Panc1 (cell line): Measurements from ENCODE around the gene NRCAM. TPM values are rescaled to one million over a fixed set of nuclear protein-coding genes. Genes with fewer than 3 reads are reported as not detected.

Experiments
- ATAC-seq: fragments of 200-7000 bp; cut with Tn5 transposase; 2 replicates; pipeline ENCODE4 v1.9.1; 2020; ENCODE audit warnings: mild to moderate bottlenecking, moderate library complexity
- BruUV-seq: library from RNA; stranded (reverse); fragments of 400-500 nt; replicated peaks from 2 replicates; lab custom pipeline; 2021; lab: Mats Ljungman, UMichigan
- CTCF ChIA-PET: fragments of 300-600 bp; sonication (Branson Sonifier 250); formaldehyde crosslinking; loops from one replicate; lab custom pipeline; 2022; ENCODE audit warnings: antibody characterized with exemption; lab: Charles Lee
- POLR2A ChIA-PET: fragments of 300-600 bp; sonication (Branson Sonifier 250); formaldehyde crosslinking; loops from one replicate; lab custom pipeline; 2022; ENCODE audit warnings: antibody characterized with exemption; lab: Charles Lee
- DNase-seq: peaks from one replicate; pipeline ENCODE4 v3.0.0-alpha.2; 2010; ENCODE audit warnings: low read depth, low spot score
- H3K27ac ChIP-seq: 2 replicates; pipeline ENCODE4 v1.5.1; 2011; ENCODE audit warnings: mild to moderate bottlenecking, low read length, inconsistent platforms
- H3K27me3 ChIP-seq: fragments of 200-500 bp; sonication (Bioruptor generic); 2 replicates; pipeline ENCODE4 v1.6.0; 2014; ENCODE audit warnings: low read length, inconsistent platforms; ENCODE audit not compliant: control insufficient read depth, insufficient read depth
- H3K36me3 ChIP-seq: fragments of 200-500 bp; sonication (Bioruptor generic); 2 replicates; pipeline ENCODE4 v1.5.1; 2014; ENCODE audit warnings: inconsistent platforms, mild to moderate bottlenecking, low read length, moderate library complexity; ENCODE audit not compliant: control insufficient read depth, insufficient read depth
- H3K4me1 ChIP-seq: 2 replicates; pipeline ENCODE4 v1.5.1; 2011; ENCODE audit warnings: inconsistent platforms, mild to moderate bottlenecking, low read length, moderate library complexity; ENCODE audit not compliant: control insufficient read depth, insufficient read depth
- H3K4me3 ChIP-seq, 2 experiments: 2 replicates each; pipeline ENCODE4 v1.5.1; 2011 to 2012; ENCODE audit warnings: low read depth in 2 of 2, low read length in 2 of 2, mild to moderate bottlenecking in 2 of 2, inconsistent platforms in 1 of 2, moderate library complexity in 1 of 2
- H3K9me3 ChIP-seq: fragments of 200-500 bp; sonication (Bioruptor generic); 2 replicates; pipeline ENCODE4 v1.5.1; 2014; ENCODE audit warnings: low read depth, mild to moderate bottlenecking, inconsistent platforms, low read length, moderate library complexity; ENCODE audit not compliant: control insufficient read depth, insufficient read depth
- POLR2AphosphoS5 ChIP-seq: IDR thresholded peaks from 2 replicates; pipeline ENCODE4 v1.6.1; 2012; ENCODE audit warnings: mild to moderate bottlenecking, low read depth, low read length, moderate library complexity
- SIN3A ChIP-seq: IDR thresholded peaks from 2 replicates; pipeline ENCODE4 v1.6.1; 2012; ENCODE audit warnings: low read depth, mild to moderate bottlenecking, low read length, moderate library complexity, borderline replicate concordance; ENCODE audit not compliant: insufficient read depth
- TCF7L2 ChIP-seq: IDR thresholded peaks from 2 replicates; pipeline ENCODE4 v1.6.1; 2011; ENCODE audit warnings: mild to moderate bottlenecking, low read depth, low read length, inconsistent platforms
- in situ Hi-C: cut with HindIII; loops from 2 replicates; pipeline ENCODE4 v1.10.0; 2016; ENCODE audit warnings: low sequenced_read_pairs, low pct_unique_long_range_greater_than_20kb
- intact Hi-C: fragments of 100-400 bp; cut with micrococcal nuclease; formaldehyde crosslinking; loops from one replicate; pipeline ENCODE4 v1.10.0; 2022; ENCODE audit not compliant: unreplicated experiment
- total RNA-seq: library from RNA; stranded (reverse); gene quantifications from one replicate; pipeline ENCODE4 v1.2.1, GENCODE V29; 2021; ENCODE audit not compliant: unreplicated experiment
- TF ChIP-seq, protein P1 (sequence below), 2 experiments: IDR thresholded peaks; 2 replicates each; pipeline ENCODE4 v1.6.1; 2011 to 2012; ENCODE audit warnings: low read depth in 2 of 2, control low read depth in 1 of 2, low read length in 1 of 2, mild to moderate bottlenecking in 1 of 2, moderate library complexity in 1 of 2; ENCODE audit not compliant: insufficient read depth in 1 of 2
- TF ChIP-seq, protein P2 (sequence below): fragments of 450-650 bp; IDR thresholded peaks from 2 replicates; pipeline ENCODE4 v1.5.1; 2017; ENCODE audit warnings: mild to moderate bottlenecking

Gene NRCAM
- total RNA-seq, 1 experiment from 2014 or later = 0.21 TPM

DNA sequence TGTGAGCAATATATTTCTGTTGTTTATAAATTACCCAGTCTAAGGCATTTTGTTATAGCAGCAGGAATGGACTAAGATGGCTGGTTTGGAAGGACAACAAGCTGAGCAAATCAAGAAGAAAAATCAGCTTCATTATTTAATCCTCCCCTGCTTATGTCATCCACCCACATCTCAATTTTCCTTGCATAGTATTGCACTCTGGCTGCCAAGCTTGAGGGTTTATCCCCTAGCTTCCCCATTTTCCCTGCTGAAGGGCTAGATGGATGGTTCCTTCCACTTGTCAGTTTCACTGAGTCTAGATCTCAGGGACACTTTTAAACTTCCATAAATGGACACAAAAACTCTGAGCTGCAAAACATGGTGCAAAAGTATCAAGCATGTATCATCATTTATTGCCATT is 250.9 kb downstream of the NRCAM start:
- no peak for TF ChIP-seq SIN3A
- TF ChIP-seq, protein P1, sequence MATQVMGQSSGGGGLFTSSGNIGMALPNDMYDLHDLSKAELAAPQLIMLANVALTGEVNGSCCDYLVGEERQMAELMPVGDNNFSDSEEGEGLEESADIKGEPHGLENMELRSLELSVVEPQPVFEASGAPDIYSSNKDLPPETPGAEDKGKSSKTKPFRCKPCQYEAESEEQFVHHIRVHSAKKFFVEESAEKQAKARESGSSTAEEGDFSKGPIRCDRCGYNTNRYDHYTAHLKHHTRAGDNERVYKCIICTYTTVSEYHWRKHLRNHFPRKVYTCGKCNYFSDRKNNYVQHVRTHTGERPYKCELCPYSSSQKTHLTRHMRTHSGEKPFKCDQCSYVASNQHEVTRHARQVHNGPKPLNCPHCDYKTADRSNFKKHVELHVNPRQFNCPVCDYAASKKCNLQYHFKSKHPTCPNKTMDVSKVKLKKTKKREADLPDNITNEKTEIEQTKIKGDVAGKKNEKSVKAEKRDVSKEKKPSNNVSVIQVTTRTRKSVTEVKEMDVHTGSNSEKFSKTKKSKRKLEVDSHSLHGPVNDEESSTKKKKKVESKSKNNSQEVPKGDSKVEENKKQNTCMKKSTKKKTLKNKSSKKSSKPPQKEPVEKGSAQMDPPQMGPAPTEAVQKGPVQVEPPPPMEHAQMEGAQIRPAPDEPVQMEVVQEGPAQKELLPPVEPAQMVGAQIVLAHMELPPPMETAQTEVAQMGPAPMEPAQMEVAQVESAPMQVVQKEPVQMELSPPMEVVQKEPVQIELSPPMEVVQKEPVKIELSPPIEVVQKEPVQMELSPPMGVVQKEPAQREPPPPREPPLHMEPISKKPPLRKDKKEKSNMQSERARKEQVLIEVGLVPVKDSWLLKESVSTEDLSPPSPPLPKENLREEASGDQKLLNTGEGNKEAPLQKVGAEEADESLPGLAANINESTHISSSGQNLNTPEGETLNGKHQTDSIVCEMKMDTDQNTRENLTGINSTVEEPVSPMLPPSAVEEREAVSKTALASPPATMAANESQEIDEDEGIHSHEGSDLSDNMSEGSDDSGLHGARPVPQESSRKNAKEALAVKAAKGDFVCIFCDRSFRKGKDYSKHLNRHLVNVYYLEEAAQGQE (IDR thresholded peaks at IDR 0.05; ENCODE audit: insufficient read depth in 1 of 2, low read depth in 2 of 2, low read length in 1 of 2) = no peak
- TF ChIP-seq TCF7L2 = no peak
- no peak for TF ChIP-seq POLR2AphosphoS5
- TF ChIP-seq, protein P2, sequence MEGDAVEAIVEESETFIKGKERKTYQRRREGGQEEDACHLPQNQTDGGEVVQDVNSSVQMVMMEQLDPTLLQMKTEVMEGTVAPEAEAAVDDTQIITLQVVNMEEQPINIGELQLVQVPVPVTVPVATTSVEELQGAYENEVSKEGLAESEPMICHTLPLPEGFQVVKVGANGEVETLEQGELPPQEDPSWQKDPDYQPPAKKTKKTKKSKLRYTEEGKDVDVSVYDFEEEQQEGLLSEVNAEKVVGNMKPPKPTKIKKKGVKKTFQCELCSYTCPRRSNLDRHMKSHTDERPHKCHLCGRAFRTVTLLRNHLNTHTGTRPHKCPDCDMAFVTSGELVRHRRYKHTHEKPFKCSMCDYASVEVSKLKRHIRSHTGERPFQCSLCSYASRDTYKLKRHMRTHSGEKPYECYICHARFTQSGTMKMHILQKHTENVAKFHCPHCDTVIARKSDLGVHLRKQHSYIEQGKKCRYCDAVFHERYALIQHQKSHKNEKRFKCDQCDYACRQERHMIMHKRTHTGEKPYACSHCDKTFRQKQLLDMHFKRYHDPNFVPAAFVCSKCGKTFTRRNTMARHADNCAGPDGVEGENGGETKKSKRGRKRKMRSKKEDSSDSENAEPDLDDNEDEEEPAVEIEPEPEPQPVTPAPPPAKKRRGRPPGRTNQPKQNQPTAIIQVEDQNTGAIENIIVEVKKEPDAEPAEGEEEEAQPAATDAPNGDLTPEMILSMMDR = no peak

DNA sequence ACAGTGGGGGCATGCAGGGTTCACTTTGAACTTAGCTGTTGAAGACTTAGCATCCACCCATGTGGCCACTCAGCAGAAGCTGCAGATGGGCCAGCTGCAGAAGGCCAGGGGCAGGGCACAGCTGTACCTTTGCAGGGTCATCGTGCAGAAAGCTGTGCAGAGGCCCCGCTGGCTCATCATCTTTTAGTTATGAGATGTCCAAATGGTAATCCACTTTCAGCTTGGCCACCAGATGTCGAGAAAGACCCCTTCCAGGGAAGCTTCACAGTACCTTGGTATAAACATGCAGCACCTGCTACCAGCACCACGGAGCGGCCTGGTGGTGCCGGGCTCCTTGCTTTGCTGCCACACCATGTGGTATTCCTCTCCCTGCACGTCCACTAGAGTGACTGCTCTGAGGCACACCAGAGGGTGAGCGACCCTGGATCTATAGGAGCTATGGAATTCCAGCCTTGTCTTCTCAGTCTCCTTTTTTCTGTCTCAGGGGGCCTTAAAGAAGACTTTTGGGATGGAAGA is 251.9 kb downstream of the NRCAM start:
- no peak overlapping the region for H3K27ac ChIP-seq
- no peaks in the 10 kb centered on the region for H3K36me3 ChIP-seq
- intact Hi-C loops (no loop called here), in situ Hi-C loops (no loop called here)
- DNase-seq = no peak
- no peak for ATAC-seq
- POLR2A ChIA-PET = no interaction called here
- H3K9me3 ChIP-seq = no peaks in the 10 kb centered on the region
- BruUV-seq = no TSS peak
- H3K4me3 ChIP-seq = no peak overlapping the region
- CTCF ChIA-PET = no interaction called here
- TF ChIP-seq TCF7L2 (no peak), SIN3A (no peak), POLR2AphosphoS5 (no peak)
- TF ChIP-seq, protein P2 = no peak
- no peaks in the 10 kb centered on the region for H3K4me1 ChIP-seq
- H3K27me3 ChIP-seq = peaks cover 5% of the 10 kb centered on the region; the same call in 1 of the 2 replicates

More for the DNA sequence above, 250.9 kb downstream of the NRCAM start:
- H3K4me1 ChIP-seq = no peaks in the 10 kb centered on the region
- ChIA-PET POLR2A (no interaction called here), CTCF (no interaction called here)
- H3K9me3 ChIP-seq = no peaks in the 10 kb centered on the region
- no TSS peak for BruUV-seq
- H3K4me3 ChIP-seq = no peak overlapping the region
- H3K27me3 ChIP-seq = peaks cover 5% of the 10 kb centered on the region; the same call in 1 of the 2 replicates
- no peak for DNase-seq
- H3K27ac ChIP-seq = no peak overlapping the region
- in situ Hi-C loops = no loop called here
- intact Hi-C loops = no loop called here
- no peak for ATAC-seq
- H3K36me3 ChIP-seq = no peaks in the 10 kb centered on the region
